Glomerular visceral epithelial cell (primary cell): ENCODE data around the gene SLC16A1.

Experiments
- DNase-seq: peaks from one replicate; pipeline ENCODE4 v3.0.0-alpha.2; 2016; ENCODE audit errors: extremely low spot score

The SLC16A1 gene

DNA sequence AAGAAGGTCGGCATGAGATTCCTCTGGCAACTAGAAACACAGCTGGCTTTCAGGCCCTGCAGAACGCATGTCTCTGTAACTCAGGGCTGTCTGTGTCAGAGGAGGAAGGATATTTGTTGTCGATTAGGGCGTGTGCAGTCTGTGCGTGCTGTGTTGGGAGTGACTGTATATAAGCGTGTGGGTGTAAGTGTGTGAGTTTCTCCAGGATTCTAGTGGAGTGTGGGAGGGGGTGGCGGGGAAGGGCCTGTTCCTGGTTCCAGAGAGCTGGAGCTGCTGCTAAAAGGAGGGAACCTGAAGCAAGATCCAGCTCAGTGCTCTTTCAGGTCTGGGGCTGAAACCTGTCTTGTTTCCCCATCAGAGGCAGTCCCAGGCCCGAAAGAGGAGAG is 74.3 kb downstream of the SLC16A1 start:
- no peak for DNase-seq

- no peak for DNase-seq
Measured at GRCh38 chr1:112879834-112880233, 76.2 kb downstream of the SLC16A1 start.

- DNase-seq = no peak
Measured at GRCh38 chr1:112878321-112878720, 77.7 kb downstream of the SLC16A1 start.

GRCh38 chr1:112877750-112878149 is 78.2 kb downstream of the SLC16A1 start:
- DNase-seq = no peak

DNA sequence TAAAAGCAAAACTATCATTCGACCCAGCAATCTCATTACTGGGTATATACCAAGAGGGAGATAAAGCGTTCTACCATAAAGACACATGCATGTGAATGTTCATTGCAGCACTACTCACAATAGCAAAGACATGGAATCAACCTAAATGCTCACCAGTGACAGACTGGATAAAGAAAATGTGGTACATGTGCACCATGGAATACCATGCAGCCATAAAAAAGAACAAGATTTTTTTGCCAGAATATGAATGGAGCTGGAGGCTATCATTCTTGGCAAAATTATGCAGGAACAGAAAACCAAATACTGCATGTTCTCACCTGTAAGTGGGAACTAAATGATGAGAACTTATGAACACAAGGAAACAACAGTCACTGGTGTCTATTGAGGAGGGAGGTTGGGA is 79.7 kb downstream of the SLC16A1 start:
- no peak for DNase-seq

GRCh38 chr1:112872551-112872962 is 83.4 kb downstream of the SLC16A1 start:
- DNase-seq = no peak

DNA sequence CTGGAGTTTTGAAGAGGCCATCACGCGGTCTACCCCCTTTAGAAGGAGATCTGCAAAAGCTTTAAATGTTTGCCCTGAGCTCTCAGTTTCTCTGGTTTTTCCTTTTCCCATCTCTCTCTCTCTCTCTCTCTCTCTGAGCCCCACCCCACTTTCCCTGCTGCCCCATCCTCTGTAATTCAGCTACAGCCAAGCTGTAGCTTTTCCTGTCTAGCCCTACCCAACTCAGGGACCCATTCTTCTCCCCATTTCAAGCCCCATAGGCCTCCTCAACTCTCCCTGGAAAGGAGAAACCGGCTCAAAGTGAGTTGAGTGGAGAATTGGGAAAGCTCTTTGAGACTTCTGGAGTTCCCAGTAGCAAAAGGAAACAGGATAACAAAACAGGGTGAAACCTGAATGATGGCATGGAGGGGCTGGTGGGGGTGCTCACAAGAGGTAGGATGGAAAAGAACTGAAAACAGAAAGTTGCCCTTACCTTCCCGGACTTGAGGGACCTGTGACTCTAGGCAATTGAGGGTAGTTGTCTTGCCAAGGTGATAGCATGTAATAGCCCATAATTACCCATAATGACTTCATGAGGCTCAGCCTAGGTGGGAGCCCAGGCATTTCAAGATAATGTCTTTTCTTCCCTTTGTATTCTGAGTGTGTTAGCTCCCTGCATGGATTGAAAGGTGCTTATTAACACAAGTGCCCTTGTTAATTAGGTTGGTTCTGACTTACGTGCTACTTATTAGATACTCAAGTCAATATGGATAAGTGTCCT is 84.9 kb downstream of the SLC16A1 start:
- DNase-seq = no peak

DNA sequence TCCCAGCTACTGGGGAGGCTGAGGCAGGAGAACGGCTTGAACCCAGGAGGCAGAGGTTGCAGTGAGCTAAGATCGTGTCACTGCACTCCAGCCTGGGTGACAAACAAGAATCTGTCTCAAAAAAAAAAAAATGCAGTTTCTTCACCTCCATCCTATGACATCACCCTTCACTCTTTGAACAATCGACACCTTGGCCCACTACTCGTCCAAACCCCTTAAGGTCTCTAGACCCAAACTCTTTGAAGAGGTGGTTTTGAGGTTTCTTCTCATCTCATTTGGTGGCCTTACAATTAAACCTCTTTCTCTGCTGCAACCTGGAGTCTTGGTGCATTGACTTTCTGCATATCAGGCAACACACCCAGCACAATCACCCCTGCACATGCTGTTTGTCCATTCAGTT is 86.1 kb downstream of the SLC16A1 start:
- no peak for DNase-seq

DNA sequence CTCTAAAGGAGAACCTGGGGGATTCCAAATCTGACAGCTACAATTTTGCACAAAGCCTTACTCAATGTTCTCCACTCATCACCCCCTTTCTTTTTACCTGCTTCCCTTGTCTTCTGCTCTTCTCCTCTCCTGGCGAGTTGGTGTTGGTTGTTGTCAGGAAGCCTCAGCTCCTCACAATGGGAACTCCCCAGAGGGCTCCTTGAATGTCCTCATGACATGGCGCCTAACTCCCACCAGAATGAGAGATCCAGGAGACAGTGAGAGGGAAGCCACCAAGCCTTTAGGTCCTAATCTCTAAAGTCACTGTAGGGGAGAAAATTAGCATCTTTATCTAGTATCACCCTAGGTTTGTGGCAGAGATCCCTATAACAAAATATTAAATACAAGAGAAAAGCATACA is 87.8 kb downstream of the SLC16A1 start:
- no peak for DNase-seq

DNA sequence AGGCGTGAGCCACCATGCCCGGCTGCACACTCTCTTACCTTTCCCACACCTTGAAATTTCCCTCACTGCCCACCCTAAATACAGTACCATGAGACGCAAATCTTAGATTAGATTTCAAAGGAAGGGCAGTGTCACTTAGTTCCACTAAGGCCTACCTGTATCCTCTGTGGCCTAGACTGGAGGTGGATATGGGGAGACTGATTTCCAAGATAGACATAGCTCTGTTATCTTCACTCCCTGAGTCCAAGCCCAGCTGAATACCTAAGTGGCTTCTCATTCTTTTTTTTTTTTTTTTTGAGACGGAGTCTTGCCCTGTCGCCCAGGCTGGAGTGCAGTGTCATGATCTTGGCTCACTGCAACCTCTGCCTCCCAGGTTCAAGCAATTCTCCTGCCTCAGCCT is 89.0 kb downstream of the SLC16A1 start:
- no peak for DNase-seq

GRCh38 chr1:112866151-112866550 is 89.8 kb downstream of the SLC16A1 start:
- peak; percentile 65 for DNase-seq

DNA sequence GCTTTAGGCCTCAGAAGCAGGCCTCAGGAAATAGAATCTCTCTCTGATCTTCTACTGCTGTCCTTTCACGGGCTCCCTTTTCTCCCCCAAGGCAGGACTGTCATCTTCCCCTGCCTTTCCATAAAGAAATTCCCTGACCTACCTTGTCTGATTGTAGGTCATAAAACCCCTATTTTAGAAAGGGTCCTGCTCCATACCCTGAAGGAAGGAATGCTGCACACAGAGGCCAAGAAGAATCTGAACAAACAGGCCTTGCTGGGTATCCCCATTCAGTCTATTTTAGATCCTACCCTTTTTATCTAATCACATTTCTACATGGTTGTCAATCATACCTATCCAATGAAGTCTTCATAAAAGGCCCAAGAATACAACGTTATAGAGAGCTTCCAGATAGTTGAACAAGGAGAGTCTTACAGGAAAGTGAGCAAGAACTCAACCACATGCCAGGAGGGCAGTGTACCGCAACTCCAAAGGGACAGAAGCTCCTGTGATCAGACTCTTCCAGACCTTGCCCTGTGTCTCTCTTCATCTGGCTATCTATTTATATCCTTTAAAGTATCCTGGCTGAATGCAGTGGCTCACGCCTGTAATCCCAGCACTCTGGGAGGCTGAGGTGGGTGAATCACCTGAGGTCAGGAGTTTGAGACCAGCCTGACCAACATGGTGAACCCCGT is 93.1 kb downstream of the SLC16A1 start:
- peak; percentile 46 for DNase-seq
